OCI-LY3 (cell line): Measurements from ENCODE around the gene OPRL1.
A peak's percentile ranks its signal among the peaks of the same experiment; 100 is the strongest.

Experiments used
- H2AFZ ChIP-seq: fragments of 200-600, 300-600 bp; shearing (Covaris generic); 2 replicates; pipeline ENCODE4 v1.6.0; 2014; ENCODE audit warnings: antibody characterized with exemption, low read depth, low read length
- H3K27ac ChIP-seq: fragments of 200-600, 300-600 bp; sonication (generic); 2 replicates; pipeline ENCODE4 v1.5.1; 2014; ENCODE audit warnings: mild to moderate bottlenecking, low read length, moderate library complexity, mixed read lengths
- H3K27me3 ChIP-seq: fragments of 200-600, 300-600 bp; sonication (generic); 2 replicates; pipeline ENCODE4 v1.6.1; 2014; ENCODE audit warnings: low read depth, low read length, mixed read lengths
- H3K36me3 ChIP-seq: fragments of 200-600, 300-600 bp; sonication (generic); replicated peaks from 2 replicates; pipeline ENCODE3; 2014; ENCODE audit warnings: low read depth, low read length, mixed read lengths
- H3K4me1 ChIP-seq: fragments of 300-600, 200-600 bp; sonication (generic); 2 replicates; pipeline ENCODE4 v1.6.1; 2014; ENCODE audit warnings: low read length, mixed read lengths
- H3K4me2 ChIP-seq: fragments of 200-600, 300-600 bp; sonication (generic); 2 replicates; pipeline ENCODE4 v1.6.1; 2014; ENCODE audit warnings: low read length, mixed read lengths
- H3K4me3 ChIP-seq: fragments of 300-600, 200-600 bp; sonication (generic); 2 replicates; pipeline ENCODE4 v1.5.1; 2014; ENCODE audit warnings: antibody characterized with exemption, mild to moderate bottlenecking, low read length, moderate library complexity
- H3K79me2 ChIP-seq: fragments of 300-600, 200-600 bp; shearing (Covaris generic); 2 replicates; pipeline ENCODE4 v1.6.1; 2014; ENCODE audit warnings: mild to moderate bottlenecking, low read length, mixed read lengths
- H3K9ac ChIP-seq: fragments of 300-600, 200-600 bp; shearing (Covaris generic); 2 replicates; pipeline ENCODE4 v1.6.0; 2014; ENCODE audit warnings: mild to moderate bottlenecking, low read length, moderate library complexity
- H3K9me3 ChIP-seq: fragments of 200-600, 300-600 bp; shearing (Covaris generic); 2 replicates; pipeline ENCODE4 v1.6.1; 2014; ENCODE audit warnings: low read length, mixed read lengths; ENCODE audit not compliant: insufficient read depth
- H4K20me1 ChIP-seq: fragments of 200-600, 300-600 bp; sonication (generic); 2 replicates; pipeline ENCODE4 v1.6.1; 2016; ENCODE audit warnings: low read length, mixed read lengths; ENCODE audit not compliant: insufficient read depth
- CTCF ChIP-seq: fragments of 200-600, 300-600 bp; sonication (generic); IDR thresholded peaks from 2 replicates; pipeline ENCODE4 v1.5.1; 2014; ENCODE audit warnings: antibody characterized with exemption, low read length, low read depth
- EZH2phosphoT487 ChIP-seq: fragments of 200-600 bp; shearing (Covaris generic); IDR thresholded peaks from 2 replicates; pipeline ENCODE4 v1.6.1; 2018; ENCODE audit warnings: antibody characterized with exemption, mixed run types, low read depth

The OPRL1 gene

DNA sequence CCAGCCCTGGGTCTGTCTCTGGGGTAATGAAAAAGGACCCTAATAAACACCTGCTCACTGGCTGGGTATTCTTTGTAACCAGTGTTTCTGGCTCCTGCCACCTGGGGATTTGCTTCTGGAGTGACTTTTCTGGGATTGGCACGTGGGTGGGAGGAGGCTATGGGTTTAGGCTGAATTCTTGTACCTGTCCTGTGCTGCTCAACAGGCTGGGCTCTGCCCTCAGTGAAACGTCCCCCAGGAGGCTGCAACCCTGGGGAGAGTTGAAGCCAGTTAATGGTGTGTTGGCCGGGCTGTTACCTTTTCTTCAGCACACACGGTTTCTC, 20.6 kb downstream of the OPRL1 start:
- Histone ChIP-seq H2AFZ (no peak overlapping the region), H4K20me1 (no peaks in the 10 kb centered on the region), H3K9ac (no peak overlapping the region), H3K27ac (peak overlapping the region; percentile 17; the same call in 1 of the 2 replicates), H3K27me3 (peaks cover 18% of the 10 kb centered on the region), H3K4me1 (peaks cover 32% of the 10 kb centered on the region), H3K9me3 (no peaks in the 10 kb centered on the region), H3K4me3 (peak overlapping the region; percentile 26; the same call in 1 of the 2 replicates), H3K36me3 (no peaks in the 10 kb centered on the region), H3K79me2 (no peaks in the 10 kb centered on the region), H3K4me2 (peak overlapping the region; percentile 48)
- TF ChIP-seq EZH2phosphoT487 (no peak), CTCF (no peak)

DNA sequence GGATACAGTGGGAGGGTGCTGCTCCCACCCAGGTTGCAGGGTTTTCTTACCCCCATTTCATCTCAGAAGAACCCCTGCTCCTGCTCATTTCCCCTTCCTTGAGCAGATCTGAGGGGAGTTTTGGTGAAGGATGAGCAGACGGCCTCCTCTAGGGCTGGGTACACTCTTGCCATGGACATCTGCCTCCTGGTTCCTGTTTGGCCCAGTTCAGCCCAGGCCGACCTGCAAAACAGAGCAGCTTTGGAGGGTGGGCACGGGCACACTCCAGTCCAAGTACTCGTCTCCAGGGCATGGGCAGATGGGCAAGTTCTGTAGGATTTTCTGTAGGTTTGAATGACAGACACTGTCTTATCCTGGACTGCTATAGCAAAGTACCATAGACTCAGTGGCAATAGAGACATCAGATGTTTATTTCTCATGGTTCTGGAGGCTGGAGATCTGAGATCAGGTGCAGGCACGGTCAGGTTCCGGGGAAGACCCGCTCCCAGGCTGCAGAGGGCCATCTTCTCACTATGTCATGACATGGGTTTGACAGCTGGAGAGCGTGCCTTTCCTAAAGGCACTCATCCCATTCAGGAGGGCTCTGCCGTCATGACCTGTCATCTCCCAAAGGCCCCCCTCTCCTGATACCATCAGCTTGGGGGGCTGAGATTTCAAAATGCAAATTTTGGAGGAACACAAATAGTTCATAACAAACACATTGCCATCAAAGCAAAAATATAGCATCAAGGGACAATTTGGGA, 21.2 kb downstream of the OPRL1 start:
- H2AFZ ChIP-seq = no peak overlapping the region

GRCh38 chr20:64101731-64102621, 22.1 kb downstream of the OPRL1 start:
- no peaks in the 10 kb centered on the region for H3K79me2 ChIP-seq
- TF ChIP-seq CTCF (peak; percentile 75), EZH2phosphoT487 (no peak)
- H4K20me1 ChIP-seq = no peaks in the 10 kb centered on the region
- H2AFZ ChIP-seq = peak overlapping the region; percentile 52; the same call in 1 of the 2 replicates
- H3K27me3 ChIP-seq = peaks cover 18% of the 10 kb centered on the region
- peaks cover 24% of the 10 kb centered on the region for H3K4me1 ChIP-seq
- H3K36me3 ChIP-seq = no peaks in the 10 kb centered on the region
- H3K4me2 ChIP-seq = peak overlapping the region; percentile 70
- peak overlapping the region; percentile 54 for H3K9ac ChIP-seq
- H3K27ac ChIP-seq = no peak overlapping the region
- no peaks in the 10 kb centered on the region for H3K9me3 ChIP-seq
- peak overlapping the region; percentile 77 for H3K4me3 ChIP-seq

More for the DNA sequence above, 21.2 kb downstream of the OPRL1 start:
- no peaks in the 10 kb centered on the region for H4K20me1 ChIP-seq
- H3K36me3 ChIP-seq = no peaks in the 10 kb centered on the region
- H3K4me1 ChIP-seq = peaks cover 26% of the 10 kb centered on the region
- H3K27ac ChIP-seq = no peak overlapping the region; the same call in 1 of the 2 replicates
- H3K4me3 ChIP-seq = no peak overlapping the region
- TF ChIP-seq EZH2phosphoT487 (no peak), CTCF (no peak)
- H3K79me2 ChIP-seq = no peaks in the 10 kb centered on the region
- H3K9ac ChIP-seq = no peak overlapping the region
- peak overlapping the region; percentile 70 for H3K4me2 ChIP-seq
- H3K27me3 ChIP-seq = peaks cover 18% of the 10 kb centered on the region
- H3K9me3 ChIP-seq = no peaks in the 10 kb centered on the region
